ENCODE measurements around the gene USH1C.

DNA sequence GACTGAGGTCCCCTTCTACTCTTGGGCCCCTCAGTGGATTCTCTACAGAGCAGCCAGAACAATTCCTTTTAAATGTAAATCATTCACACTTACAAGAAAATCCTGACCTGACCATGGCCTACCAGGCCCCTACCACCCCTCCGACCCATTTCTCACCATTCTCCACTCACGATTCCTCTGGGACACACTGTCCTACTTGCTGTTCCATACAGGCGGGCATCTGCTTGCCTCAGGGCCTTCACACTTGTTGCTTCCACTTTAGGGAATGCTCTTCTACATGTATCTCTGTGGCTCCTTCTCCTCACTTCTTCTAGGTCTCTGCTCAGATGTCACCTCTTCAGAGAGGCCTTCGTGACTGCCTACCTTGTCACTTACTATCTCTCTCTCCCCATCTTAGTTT lies 3.4 kb downstream of the USH1C start:
- TF ChIP-seq, protein P1, sequence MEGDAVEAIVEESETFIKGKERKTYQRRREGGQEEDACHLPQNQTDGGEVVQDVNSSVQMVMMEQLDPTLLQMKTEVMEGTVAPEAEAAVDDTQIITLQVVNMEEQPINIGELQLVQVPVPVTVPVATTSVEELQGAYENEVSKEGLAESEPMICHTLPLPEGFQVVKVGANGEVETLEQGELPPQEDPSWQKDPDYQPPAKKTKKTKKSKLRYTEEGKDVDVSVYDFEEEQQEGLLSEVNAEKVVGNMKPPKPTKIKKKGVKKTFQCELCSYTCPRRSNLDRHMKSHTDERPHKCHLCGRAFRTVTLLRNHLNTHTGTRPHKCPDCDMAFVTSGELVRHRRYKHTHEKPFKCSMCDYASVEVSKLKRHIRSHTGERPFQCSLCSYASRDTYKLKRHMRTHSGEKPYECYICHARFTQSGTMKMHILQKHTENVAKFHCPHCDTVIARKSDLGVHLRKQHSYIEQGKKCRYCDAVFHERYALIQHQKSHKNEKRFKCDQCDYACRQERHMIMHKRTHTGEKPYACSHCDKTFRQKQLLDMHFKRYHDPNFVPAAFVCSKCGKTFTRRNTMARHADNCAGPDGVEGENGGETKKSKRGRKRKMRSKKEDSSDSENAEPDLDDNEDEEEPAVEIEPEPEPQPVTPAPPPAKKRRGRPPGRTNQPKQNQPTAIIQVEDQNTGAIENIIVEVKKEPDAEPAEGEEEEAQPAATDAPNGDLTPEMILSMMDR (IDR thresholded peaks at IDR 0.05) = no peak
- TF ChIP-seq POLR2A (IDR thresholded peaks at IDR 0.05) = no peak

All from tibial nerve (tissue), 3 donors.